ENCODE results near the gene ATP6V0E1. TPM values are rescaled to one million over a fixed set of nuclear protein-coding genes. Genes with fewer than 3 reads are reported as not detected.

Gene ATP6V0E1
- total RNA-seq, 1 donor from 2014 or later: 147 TPM

GRCh38 chr5:173056783-173057061, 73.2 kb downstream of the ATP6V0E1 start:
- Mint-ChIP-seq H3K9me3 (ENCODE audit: unreplicated experiment) (no peaks in the 10 kb centered on the region), H3K4me3 (ENCODE audit: unreplicated experiment) (peak overlapping the region; percentile 95), H3K36me3 (ENCODE audit: low read depth, unreplicated experiment) (no peaks in the 10 kb centered on the region), H3K4me1 (ENCODE audit: unreplicated experiment) (peaks cover 8% of the 10 kb centered on the region), H3K27ac (ENCODE audit: unreplicated experiment) (peak overlapping the region; percentile 97), H3K27me3 (ENCODE audit: unreplicated experiment) (peaks cover 2% of the 10 kb centered on the region)
- TF ChIP-seq CTCF (IDR thresholded peaks at IDR 0.05; ENCODE audit: unreplicated experiment): no peak
- DNase-seq (ENCODE audit: low spot score): peak; percentile 80

GRCh38 chr5:173057062-173057924, 73.7 kb downstream of the ATP6V0E1 start:
- Mint-ChIP-seq H3K4me1 (ENCODE audit: unreplicated experiment) (peaks cover 8% of the 10 kb centered on the region), H3K4me3 (ENCODE audit: unreplicated experiment) (peak overlapping the region; percentile 95)

GRCh38 chr5:173062141-173062540, 78.6 kb downstream of the ATP6V0E1 start:
- Mint-ChIP-seq H3K27ac (ENCODE audit: unreplicated experiment) (no peak overlapping the region), H3K9me3 (ENCODE audit: unreplicated experiment) (no peaks in the 10 kb centered on the region), H3K36me3 (ENCODE audit: low read depth, unreplicated experiment) (no peaks in the 10 kb centered on the region), H3K27me3 (ENCODE audit: unreplicated experiment) (peaks cover 2% of the 10 kb centered on the region), H3K4me1 (ENCODE audit: unreplicated experiment) (peaks cover 5% of the 10 kb centered on the region), H3K4me3 (ENCODE audit: unreplicated experiment) (no peak overlapping the region)
- TF ChIP-seq CTCF (IDR thresholded peaks at IDR 0.05; ENCODE audit: unreplicated experiment): no peak
- no peak for DNase-seq (ENCODE audit: low spot score)

More at GRCh38 chr5:173057062-173057924, 73.7 kb downstream of the ATP6V0E1 start:
- H3K27ac Mint-ChIP-seq (ENCODE audit: unreplicated experiment): peak overlapping the region; percentile 97
- peak; percentile 99 for DNase-seq (ENCODE audit: low spot score)
- peaks cover 2% of the 10 kb centered on the region for H3K27me3 Mint-ChIP-seq (ENCODE audit: unreplicated experiment)
- no peaks in the 10 kb centered on the region for H3K36me3 Mint-ChIP-seq (ENCODE audit: low read depth, unreplicated experiment)
- no peak for TF ChIP-seq CTCF (IDR thresholded peaks at IDR 0.05; ENCODE audit: unreplicated experiment)
- no peaks in the 10 kb centered on the region for H3K9me3 Mint-ChIP-seq (ENCODE audit: unreplicated experiment)

GRCh38 chr5:173065155-173065554, 81.6 kb downstream of the ATP6V0E1 start:
- no peak for DNase-seq (ENCODE audit: low spot score)
- Mint-ChIP-seq H3K9me3 (ENCODE audit: unreplicated experiment) (no peaks in the 10 kb centered on the region), H3K4me1 (ENCODE audit: unreplicated experiment) (peaks cover 5% of the 10 kb centered on the region), H3K27me3 (ENCODE audit: unreplicated experiment) (no peaks in the 10 kb centered on the region), H3K36me3 (ENCODE audit: low read depth, unreplicated experiment) (no peaks in the 10 kb centered on the region), H3K4me3 (ENCODE audit: unreplicated experiment) (no peak overlapping the region), H3K27ac (ENCODE audit: unreplicated experiment) (no peak overlapping the region)
- TF ChIP-seq CTCF (IDR thresholded peaks at IDR 0.05; ENCODE audit: unreplicated experiment): no peak

- H3K36me3 Mint-ChIP-seq (ENCODE audit: low read depth, unreplicated experiment): no peaks in the 10 kb centered on the region
- H3K4me3 Mint-ChIP-seq (ENCODE audit: unreplicated experiment): no peak overlapping the region
- H3K27ac Mint-ChIP-seq (ENCODE audit: unreplicated experiment): no peak overlapping the region
- H3K4me1 Mint-ChIP-seq (ENCODE audit: unreplicated experiment): peaks cover 5% of the 10 kb centered on the region
- H3K27me3 Mint-ChIP-seq (ENCODE audit: unreplicated experiment): no peaks in the 10 kb centered on the region
- no peak for TF ChIP-seq CTCF (IDR thresholded peaks at IDR 0.05; ENCODE audit: unreplicated experiment)
- no peaks in the 10 kb centered on the region for H3K9me3 Mint-ChIP-seq (ENCODE audit: unreplicated experiment)
- DNase-seq (ENCODE audit: low spot score): no peak
These were observed 86.1 kb downstream of the ATP6V0E1 start for GRCh38 chr5:173069671-173070070.
